IMR-90 (cell line): ENCODE results near the gene RIIAD1. TPM values are rescaled to one million over a fixed set of nuclear protein-coding genes. Genes with fewer than 3 reads are reported as not detected.

Experiments
- ATAC-seq: fragments of 200-7000 bp; cut with Tn5 transposase; 2 replicates; pipeline ENCODE4 v1.9.1; 2020; ENCODE audit warnings: low read depth, mild to moderate bottlenecking, moderate library complexity
- BruUV-seq: library from RNA; stranded (reverse); fragments of 400-500 nt; replicated peaks from 2 replicates; lab custom pipeline; 2021; lab: Mats Ljungman, UMichigan
- CTCF ChIA-PET: fragments of 300-600 bp; formaldehyde crosslinking; extraction: SDS; loops from one replicate; lab custom pipeline; 2021; ENCODE audit warnings: antibody characterized with exemption; lab: Yijun Ruan, JAX
- POLR2A ChIA-PET: fragments of 300-600 bp; sonication (Branson Sonifier 250); formaldehyde crosslinking; loops from one replicate; lab custom pipeline; 2022; ENCODE audit warnings: antibody characterized with exemption; ENCODE audit not compliant: unreplicated experiment; lab: Charles Lee
- DNase-seq: peaks from one replicate; pipeline ENCODE4 v3.0.0; 2013
- H2AFZ ChIP-seq: replicated peaks from 2 replicates; pipeline ENCODE3; 2013; ENCODE audit warnings: low read length, mild to moderate bottlenecking; ENCODE audit not compliant: poor library complexity
- H2AK5ac ChIP-seq: 2 replicates; pipeline ENCODE4 v1.6.1; 2013; ENCODE audit warnings: low read depth, low read length, inconsistent platforms
- H2AK9ac ChIP-seq: replicated peaks from 2 replicates; pipeline ENCODE3; 2013; ENCODE audit warnings: mild to moderate bottlenecking, low read depth, low read length, moderate library complexity; ENCODE audit not compliant: poor library complexity
- H2BK120ac ChIP-seq: 2 replicates; pipeline ENCODE4 v1.6.1; 2013; ENCODE audit warnings: low read depth, low read length, inconsistent platforms
- H2BK15ac ChIP-seq: 3 replicates; pipeline ENCODE4 v1.6.1; 2013; ENCODE audit warnings: low read depth, low read length, inconsistent platforms
- H2BK20ac ChIP-seq: 2 replicates; pipeline ENCODE4 v1.6.1; 2013; ENCODE audit warnings: low read depth, mild to moderate bottlenecking, inconsistent platforms, low read length, moderate library complexity
- H2BK5ac ChIP-seq: 2 replicates; pipeline ENCODE4 v1.6.1; 2013; ENCODE audit warnings: mild to moderate bottlenecking, low read depth, low read length, inconsistent platforms; ENCODE audit not compliant: poor library complexity, severe bottlenecking
- H3K14ac ChIP-seq: replicated peaks from 2 replicates; pipeline ENCODE4 v1.6.1; 2013; ENCODE audit warnings: low read depth, low read length, inconsistent platforms
- H3K18ac ChIP-seq: 2 replicates; pipeline ENCODE4 v1.6.1; 2013; ENCODE audit warnings: low read depth, low read length, control low read depth
- H3K23ac ChIP-seq: 2 replicates; pipeline ENCODE4 v1.6.1; 2013; ENCODE audit warnings: low read depth, low read length, inconsistent platforms
- H3K27ac ChIP-seq: 2 replicates; pipeline ENCODE4 v1.5.1; 2013; ENCODE audit warnings: mild to moderate bottlenecking, control low read depth, low read length; ENCODE audit not compliant: insufficient read depth
- H3K27me3 ChIP-seq: 2 replicates; pipeline ENCODE4 v1.6.1; 2013; ENCODE audit warnings: low read length; ENCODE audit not compliant: control insufficient read depth, insufficient read depth
- H3K36me3 ChIP-seq: 2 replicates; pipeline ENCODE4 v1.6.1; 2013; ENCODE audit warnings: low read length, mixed read lengths; ENCODE audit not compliant: control insufficient read depth, insufficient read depth
- H3K4ac ChIP-seq: 2 replicates; pipeline ENCODE4 v1.6.1; 2013; ENCODE audit warnings: low read depth, low read length, inconsistent platforms
- H3K4me1 ChIP-seq: 2 replicates; pipeline ENCODE4 v1.6.1; 2013; ENCODE audit warnings: low read length, mixed read lengths; ENCODE audit not compliant: control insufficient read depth, insufficient read depth
- H3K4me2 ChIP-seq: 2 replicates; pipeline ENCODE4 v1.6.1; 2013; ENCODE audit warnings: low read depth, mild to moderate bottlenecking, control low read depth, low read length, moderate library complexity
- H3K4me3 ChIP-seq: 2 replicates; pipeline ENCODE4 v1.5.1; 2013; ENCODE audit warnings: low read depth, mild to moderate bottlenecking, control low read depth, low read length, moderate library complexity; ENCODE audit not compliant: insufficient read depth
- H3K56ac ChIP-seq: 2 replicates; pipeline ENCODE4 v1.6.1; 2013; ENCODE audit warnings: low read length, inconsistent platforms; ENCODE audit not compliant: insufficient read depth; ENCODE audit errors: extremely low read depth
- H3K79me1 ChIP-seq, 2 experiments: 2 replicates each; pipeline ENCODE4 v1.6.1; 2013; ENCODE audit warnings: low read length in 2 of 2, inconsistent platforms in 1 of 2, low read depth in 1 of 2
- H3K9ac ChIP-seq: 2 replicates; pipeline ENCODE4 v1.6.1; 2013; ENCODE audit warnings: low read depth, low read length, control low read depth
- H3K9me1 ChIP-seq: 2 replicates; pipeline ENCODE4 v1.6.1; 2013; ENCODE audit warnings: low read length, inconsistent platforms; ENCODE audit not compliant: insufficient read depth
- H3K9me3 ChIP-seq: 2 replicates; pipeline ENCODE4 v1.6.1; 2013; ENCODE audit warnings: low read length; ENCODE audit not compliant: control insufficient read depth, insufficient read depth
- H4K20me1 ChIP-seq: 2 replicates; pipeline ENCODE4 v1.6.1; 2013; ENCODE audit warnings: low read length, inconsistent platforms; ENCODE audit not compliant: insufficient read depth
- H4K5ac ChIP-seq: 2 replicates; pipeline ENCODE4 v1.6.1; 2013; ENCODE audit warnings: mild to moderate bottlenecking, low read depth, low read length, control low read depth
- H4K8ac ChIP-seq, 2 experiments: 2 replicates each; pipeline ENCODE4 v1.6.1; 2013; ENCODE audit warnings: low read depth in 2 of 2, low read length in 2 of 2, control low read depth in 1 of 2, inconsistent platforms in 1 of 2
- H4K91ac ChIP-seq: 2 replicates; pipeline ENCODE4 v1.6.1; 2013; ENCODE audit warnings: low read depth, low read length, inconsistent platforms; ENCODE audit not compliant: insufficient read depth
- CEBPB ChIP-seq: IDR thresholded peaks from 2 replicates; pipeline ENCODE4 v1.6.1; 2012; ENCODE audit warnings: low read depth, low read length, improper control_type of control experiment
- ELK1 ChIP-seq: fragments of 150-350 bp; IDR thresholded peaks from 2 replicates; pipeline ENCODE4 v1.6.1; 2016; ENCODE audit warnings: low read depth, mild to moderate bottlenecking, low read length, moderate library complexity, borderline replicate concordance
- FOS ChIP-seq: fragments of 150-350 bp; IDR thresholded peaks from 2 replicates; pipeline ENCODE4 v1.6.1; 2016; ENCODE audit warnings: low read depth, low read length
- MAZ ChIP-seq: IDR thresholded peaks from 2 replicates; pipeline ENCODE4 v1.6.1; 2012; ENCODE audit warnings: low read depth, mild to moderate bottlenecking, low read length, improper control_type of control experiment, moderate library complexity, borderline replicate concordance
- NFE2L2 ChIP-seq: fragments of 150-350 bp; IDR thresholded peaks from 2 replicates; pipeline ENCODE4 v1.6.1; 2016; ENCODE audit warnings: low read depth, mild to moderate bottlenecking, low read length
- RAD21 ChIP-seq: IDR thresholded peaks from 2 replicates; pipeline ENCODE4 v1.6.1; 2012; ENCODE audit warnings: low read length, improper control_type of control experiment
- SMC3 ChIP-seq: fragments of 150-350 bp; IDR thresholded peaks from 2 replicates; pipeline ENCODE4 v1.6.1; 2016; ENCODE audit warnings: low read depth, mild to moderate bottlenecking, antibody characterized with exemption, low read length, moderate library complexity
- USF2 ChIP-seq: fragments of 150-350 bp; IDR thresholded peaks from 2 replicates; pipeline ENCODE4 v1.6.1; 2017; ENCODE audit warnings: mild to moderate bottlenecking, antibody characterized with exemption, low read length, low read depth
- WGBS, 2 experiments: methylation state at CpG; one replicate each; pipeline versions ENCODE4 v1.1.5 to v1.1.7; 2013; ENCODE audit warnings: missing lambda C conversion rate in 2 of 2; ENCODE audit not compliant: insufficient read length in 1 of 2; ENCODE audit errors: extremely low coverage in 2 of 2; 5-methylcytosine and 5-hydroxymethylcytosine counted together
- dilution Hi-C: fragments of 300-500 bp; cut with HindIII; formaldehyde crosslinking; loops from one replicate; pipeline ENCODE4 v1.14.3; 2018; ENCODE audit warnings: low sequenced_read_pairs; ENCODE audit not compliant: unreplicated experiment
- in situ Hi-C: fragments of 300-500 bp; cut with MboI; formaldehyde crosslinking; loops from 3 replicates; pipeline ENCODE4 v1.14.3; 2019; ENCODE audit warnings: low sequenced_read_pairs, inconsistent platforms, mixed read lengths
- intact Hi-C: fragments of 100-400 bp; cut with micrococcal nuclease; formaldehyde crosslinking; loops from 2 replicates; pipeline ENCODE4 v1.10.0; 2022
- polyA plus RNA-seq, 3 experiments: library from polyadenylated mRNA; depleted of rRNA; stranded (reverse); fragments of >200 nt; gene quantifications; 2 replicates each; pipeline ENCODE4 v1.2.3, GENCODE V29; 2012; ENCODE audit warnings: low replicate concordance in 1 of 3
- total RNA-seq: library from RNA; depleted of rRNA; stranded (reverse); fragments of >200 nt; gene quantifications from 2 replicates; pipeline ENCODE4 v1.2.3, GENCODE V29; 2012

RIIAD1 gene
- total and polyA plus RNA-seq, 2 of the 4 experiments (the other 2 are of a cell fraction), result not detected

- ChIA-PET CTCF (interaction anchor here (1.2 kb wide), 1 partner anchor 14 kb away, joined by 3 read pairs; no protein-coding TSS in a partner anchor), POLR2A (no interaction called here)
- peak; percentile 24 for DNase-seq
- Histone ChIP-seq H3K9me3 (no peaks in the 10 kb centered on the region), H3K27ac (peak overlapping the region; percentile 74), H3K4me1 (peaks cover 6% of the 10 kb centered on the region; the same call in 1 of the 2 replicates), H3K23ac (peak overlapping the region; percentile 91), H3K18ac (peak overlapping the region; percentile 62; the same call in 1 of the 2 replicates), H3K36me3 (peaks cover 3% of the 10 kb centered on the region), H2BK5ac (peak overlapping the region; percentile 99), H3K79me1 (peaks cover 0 to 7% of the 10 kb centered on the region in 2 experiments; a peak in 2 of 4 replicates), H2BK15ac (peak overlapping the region; percentile 64), H3K4me3 (no peak overlapping the region), H3K56ac (peak overlapping the region; percentile 94), H3K4ac (peak overlapping the region; percentile 94), H2BK120ac (peak overlapping the region; percentile 97), H3K9me1 (peaks cover 4% of the 10 kb centered on the region), H3K27me3 (no peaks in the 10 kb centered on the region), H4K20me1 (no peaks in the 10 kb centered on the region), H2AK5ac (peak overlapping the region; percentile 92), H2AFZ (no peak overlapping the region), H3K9ac (peak overlapping the region; percentile 4; the same call in 1 of the 2 replicates), H3K14ac (peak overlapping the region; percentile 96), H2BK20ac (peak overlapping the region; percentile 96), H4K5ac (peak overlapping the region; percentile 62; the same call in 1 of the 2 replicates), H3K4me2 (peak overlapping the region; percentile 70; the same call in 1 of the 2 replicates), H4K8ac (peak overlapping the region; percentile 1 to 87), H4K91ac (peak overlapping the region; percentile 86), H2AK9ac (peak overlapping the region; percentile 75)
- no TSS peak for BruUV-seq
- in situ Hi-C loops, result no loop called here
- intact Hi-C loops, result no loop called here
- ATAC-seq, result peak; percentile 60
- WGBS, 2 experiments, result no CpG with 5 or more reads among the region's 4 CpGs
- TF ChIP-seq FOS (no peak), RAD21 (no peak), SMC3 (no peak), MAZ (no peak), NFE2L2 (no peak), ELK1 (no peak), CEBPB (no peak), USF2 (no peak)
- dilution Hi-C loops, result no loop called here
Measured at GRCh38 chr1:151680391-151680790, 40.9 kb upstream of the RIIAD1 start.
